Neural crest cell (in vitro differentiated cells): ENCODE data around the gene PLPP4. TPM values are rescaled to one million over a fixed set of nuclear protein-coding genes. Genes with fewer than 3 reads are reported as not detected.

Source experiments
- DNase-seq: peaks from one replicate; pipeline ENCODE4 v3.0.0; 2021; ENCODE audit warnings: low read depth, mixed read lengths, low spot score
- H3K27ac Mint-ChIP-seq: one replicate; pipeline ENCODE4 v1.8.0; 2021; ENCODE audit warnings: mild to moderate bottlenecking, mixed read lengths; ENCODE audit not compliant: unreplicated experiment
- H3K27me3 Mint-ChIP-seq: 2 replicates; pipeline ENCODE4 v1.8.0; 2021; ENCODE audit warnings: low read depth, mild to moderate bottlenecking, mixed read lengths
- H3K36me3 Mint-ChIP-seq: 2 replicates; pipeline ENCODE4 v1.8.0; 2021; ENCODE audit warnings: low read depth, mild to moderate bottlenecking, mixed read lengths
- H3K4me1 Mint-ChIP-seq: 2 replicates; pipeline ENCODE4 v1.8.0; 2021; ENCODE audit warnings: mixed read lengths
- H3K4me3 Mint-ChIP-seq: one replicate; pipeline ENCODE4 v1.8.0; 2021; ENCODE audit warnings: mild to moderate bottlenecking, mixed read lengths
- H3K9me3 Mint-ChIP-seq: 2 replicates; pipeline ENCODE4 v1.8.0; 2021; ENCODE audit warnings: mixed read lengths
- total RNA-seq: library from RNA; stranded (reverse); gene quantifications from 2 replicates; pipeline ENCODE4 v1.2.1, GENCODE V29; 2021
- TF ChIP-seq, protein P1 (sequence below): fragments of 200-600 bp; sonication (generic); conservative IDR thresholded peaks from 2 replicates; pipeline ENCODE4 v1.5.0; 2021; ENCODE audit warnings: antibody characterized with exemption, mild to moderate bottlenecking

The PLPP4 gene
- total RNA-seq, 1 donor from 2014 or later = not detected

DNA sequence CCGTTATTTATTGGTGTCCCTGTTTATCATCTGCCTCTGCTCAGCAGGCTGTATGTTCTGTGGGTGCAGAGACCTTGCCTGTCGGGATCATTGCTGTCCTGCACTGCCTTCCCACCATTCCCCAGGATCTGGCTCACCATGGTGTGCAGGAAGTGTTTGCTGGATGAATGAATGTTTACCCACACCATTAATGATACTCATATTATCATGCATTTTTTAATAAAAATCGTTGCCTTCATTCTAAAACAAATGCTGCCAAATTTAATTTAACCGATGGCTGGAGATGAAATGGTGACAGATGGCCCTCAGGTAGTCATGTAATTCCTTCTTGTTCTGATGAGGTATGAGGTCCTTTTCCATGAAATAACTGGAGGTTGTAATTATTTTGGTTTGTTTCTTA is 22.5 kb downstream of the PLPP4 start:
- Mint-ChIP-seq H3K4me1 (no peaks in the 10 kb centered on the region), H3K27me3 (peaks cover 2% of the 10 kb centered on the region), H3K36me3 (no peaks in the 10 kb centered on the region), H3K4me3 (no peak overlapping the region), H3K9me3 (peaks cover 6% of the 10 kb centered on the region), H3K27ac (no peak overlapping the region)
- TF ChIP-seq, protein P1, sequence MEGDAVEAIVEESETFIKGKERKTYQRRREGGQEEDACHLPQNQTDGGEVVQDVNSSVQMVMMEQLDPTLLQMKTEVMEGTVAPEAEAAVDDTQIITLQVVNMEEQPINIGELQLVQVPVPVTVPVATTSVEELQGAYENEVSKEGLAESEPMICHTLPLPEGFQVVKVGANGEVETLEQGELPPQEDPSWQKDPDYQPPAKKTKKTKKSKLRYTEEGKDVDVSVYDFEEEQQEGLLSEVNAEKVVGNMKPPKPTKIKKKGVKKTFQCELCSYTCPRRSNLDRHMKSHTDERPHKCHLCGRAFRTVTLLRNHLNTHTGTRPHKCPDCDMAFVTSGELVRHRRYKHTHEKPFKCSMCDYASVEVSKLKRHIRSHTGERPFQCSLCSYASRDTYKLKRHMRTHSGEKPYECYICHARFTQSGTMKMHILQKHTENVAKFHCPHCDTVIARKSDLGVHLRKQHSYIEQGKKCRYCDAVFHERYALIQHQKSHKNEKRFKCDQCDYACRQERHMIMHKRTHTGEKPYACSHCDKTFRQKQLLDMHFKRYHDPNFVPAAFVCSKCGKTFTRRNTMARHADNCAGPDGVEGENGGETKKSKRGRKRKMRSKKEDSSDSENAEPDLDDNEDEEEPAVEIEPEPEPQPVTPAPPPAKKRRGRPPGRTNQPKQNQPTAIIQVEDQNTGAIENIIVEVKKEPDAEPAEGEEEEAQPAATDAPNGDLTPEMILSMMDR = no peak
- no peak for DNase-seq

DNA sequence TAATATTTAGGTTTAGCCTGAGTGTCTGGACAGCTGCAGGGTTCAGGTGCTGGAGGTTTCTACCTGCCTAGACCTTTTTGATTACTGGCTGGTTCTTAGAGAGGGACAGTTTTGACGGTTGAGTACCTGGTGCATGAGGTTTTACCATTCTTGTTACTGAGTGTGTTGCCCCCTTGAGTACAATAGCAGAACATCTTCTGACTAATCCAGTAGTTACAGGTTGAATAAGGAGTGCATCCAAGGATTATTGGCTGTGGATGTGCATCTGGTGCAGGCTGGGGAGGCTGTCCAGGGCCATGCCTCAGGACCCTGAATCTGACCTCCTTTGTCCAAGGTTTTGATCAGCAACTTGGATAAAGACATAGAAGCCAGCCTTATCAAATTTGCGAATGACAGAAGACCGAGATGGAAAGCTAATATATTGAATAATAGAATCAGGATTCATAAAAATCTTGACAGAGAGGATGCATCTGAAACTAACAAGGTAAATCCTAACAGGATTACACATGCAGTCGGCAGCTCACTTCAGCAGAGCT is 23.1 kb downstream of the PLPP4 start:
- peaks cover 6% of the 10 kb centered on the region for H3K9me3 Mint-ChIP-seq
- peaks cover 2% of the 10 kb centered on the region for H3K27me3 Mint-ChIP-seq
- no peak for DNase-seq
- no peaks in the 10 kb centered on the region for H3K4me1 Mint-ChIP-seq
- H3K4me3 Mint-ChIP-seq = no peak overlapping the region
- H3K27ac Mint-ChIP-seq = no peak overlapping the region
- no peaks in the 10 kb centered on the region for H3K36me3 Mint-ChIP-seq
- TF ChIP-seq, protein P1 = peak; percentile 20

DNA sequence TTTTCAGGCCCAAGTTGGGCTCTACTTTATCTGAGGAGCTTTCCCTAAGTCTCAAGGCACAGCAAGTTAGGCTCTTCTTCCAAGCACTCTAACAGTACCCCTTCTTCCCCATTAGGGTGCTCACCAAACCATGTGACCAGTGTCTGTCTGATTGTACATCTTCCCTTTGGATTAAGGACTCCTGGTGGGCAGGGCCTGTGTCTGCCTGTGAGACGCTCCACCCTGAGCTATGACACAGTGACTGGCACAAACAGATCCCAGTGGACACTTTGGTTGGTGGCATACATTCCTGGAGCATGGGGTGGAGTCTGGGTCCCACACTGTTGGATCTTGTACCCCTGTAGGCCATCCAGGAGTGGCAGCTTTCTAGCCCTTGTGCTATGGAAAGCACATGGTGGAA is 23.8 kb downstream of the PLPP4 start:
- Mint-ChIP-seq H3K9me3 (peaks cover 6% of the 10 kb centered on the region), H3K27ac (no peak overlapping the region), H3K4me3 (no peak overlapping the region), H3K4me1 (no peaks in the 10 kb centered on the region), H3K36me3 (no peaks in the 10 kb centered on the region), H3K27me3 (peaks cover 2% of the 10 kb centered on the region)
- TF ChIP-seq, protein P1 = no peak
- no peak for DNase-seq

DNA sequence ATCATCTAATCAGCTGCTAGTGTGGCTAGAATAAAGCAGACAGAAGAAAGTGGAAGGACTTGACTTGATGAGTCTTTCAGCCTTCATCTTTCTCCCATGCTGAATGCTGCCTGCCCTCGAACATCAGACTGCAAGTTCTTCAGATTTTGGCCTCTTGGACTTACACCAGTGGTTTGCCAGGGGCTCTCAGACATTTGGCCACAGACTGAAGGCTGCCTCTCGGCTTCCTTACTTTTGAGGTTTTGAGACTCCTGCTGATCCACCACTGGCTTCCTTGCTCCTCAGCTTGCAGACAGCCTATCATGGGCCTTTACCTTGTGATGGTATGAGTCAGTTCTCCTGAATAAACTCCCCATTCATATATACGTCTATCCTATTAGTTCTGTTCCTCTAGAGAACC is 26.0 kb downstream of the PLPP4 start:
- Mint-ChIP-seq H3K9me3 (peaks cover 6% of the 10 kb centered on the region), H3K4me3 (no peak overlapping the region), H3K27ac (no peak overlapping the region), H3K4me1 (no peaks in the 10 kb centered on the region), H3K27me3 (peaks cover 11% of the 10 kb centered on the region), H3K36me3 (no peaks in the 10 kb centered on the region)
- no peak for DNase-seq
- TF ChIP-seq, protein P1 = no peak

DNA sequence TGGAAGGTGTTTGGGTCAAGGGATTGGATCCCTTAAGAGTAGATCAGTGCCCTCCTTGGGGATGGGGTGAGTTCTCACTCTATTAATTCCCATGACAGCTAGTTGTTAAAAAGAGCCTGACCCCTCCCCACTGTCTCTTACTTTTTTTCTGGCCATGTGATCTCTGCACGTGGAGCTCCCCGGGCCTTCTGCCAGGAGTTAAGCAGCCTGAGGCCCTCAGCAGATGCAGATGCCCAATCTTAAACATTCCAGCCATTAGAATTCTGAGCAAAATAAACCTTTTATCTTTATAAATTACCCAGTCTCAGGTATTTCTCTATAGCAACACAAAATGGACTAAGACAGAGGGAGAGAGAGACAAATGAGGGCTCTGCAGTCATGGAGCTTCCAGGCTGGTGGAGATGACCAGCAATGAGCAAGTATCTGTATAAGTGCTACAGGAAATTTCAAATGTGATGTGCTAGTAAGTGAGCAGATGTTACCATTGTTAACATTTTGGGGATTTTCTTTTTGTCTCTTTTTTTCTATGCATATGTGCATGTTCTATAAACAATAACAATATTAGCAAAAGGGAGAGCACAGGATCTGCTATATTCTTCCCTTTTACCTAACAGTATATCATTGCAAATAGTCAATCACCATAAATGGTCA is 26.7 kb downstream of the PLPP4 start:
- peaks cover 17% of the 10 kb centered on the region for H3K27me3 Mint-ChIP-seq
- H3K27ac Mint-ChIP-seq = no peak overlapping the region
- no peak for DNase-seq
- H3K9me3 Mint-ChIP-seq = peaks cover 6% of the 10 kb centered on the region
- TF ChIP-seq, protein P1 = no peak
- H3K36me3 Mint-ChIP-seq = no peaks in the 10 kb centered on the region
- no peaks in the 10 kb centered on the region for H3K4me1 Mint-ChIP-seq
- no peak overlapping the region for H3K4me3 Mint-ChIP-seq
